WI38 (cell line): ENCODE measurements around the gene TRAPPC3L.
"Not testable (repeated sequence)": the region's sequence is repeated elsewhere in the genome, so short reads cannot be mapped to it uniquely, and the experiment has no call there.

Experiments
- H3K4me3 ChIP-seq: 2 replicates; pipeline ENCODE4 v1.5.1; 2011; ENCODE audit warnings: low read depth, mild to moderate bottlenecking, control low read depth, low read length
- CTCF ChIP-seq: IDR thresholded peaks from 2 replicates; pipeline ENCODE4 v1.5.1; 2012; ENCODE audit warnings: low read depth, mild to moderate bottlenecking, control low read depth, low read length

The TRAPPC3L gene

DNA sequence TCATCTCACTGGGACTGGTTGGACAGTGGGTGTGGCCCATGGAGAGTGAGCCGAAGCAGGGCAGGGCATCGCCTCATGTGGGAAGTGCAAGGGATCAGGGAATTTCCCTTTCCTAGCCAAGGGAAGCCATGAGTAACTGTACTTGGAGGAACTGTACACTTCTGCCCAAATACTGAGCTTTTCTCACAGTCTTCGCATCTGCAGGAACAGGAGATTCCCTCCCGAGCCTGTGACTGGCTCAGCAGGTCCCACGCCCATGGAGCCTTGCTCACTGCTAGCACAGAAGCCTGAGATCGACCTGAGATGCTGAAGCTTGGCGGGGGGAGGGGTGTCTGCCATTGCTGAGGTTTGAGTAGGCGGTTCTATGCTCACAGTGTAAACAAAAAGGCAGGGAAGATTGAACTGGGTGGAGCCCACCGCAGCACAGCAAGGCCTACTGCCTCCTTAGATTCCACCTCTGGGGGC lies 44.5 kb downstream of the TRAPPC3L start:
- H3K4me3 ChIP-seq: no peak overlapping the region
- no peak for TF ChIP-seq CTCF

DNA sequence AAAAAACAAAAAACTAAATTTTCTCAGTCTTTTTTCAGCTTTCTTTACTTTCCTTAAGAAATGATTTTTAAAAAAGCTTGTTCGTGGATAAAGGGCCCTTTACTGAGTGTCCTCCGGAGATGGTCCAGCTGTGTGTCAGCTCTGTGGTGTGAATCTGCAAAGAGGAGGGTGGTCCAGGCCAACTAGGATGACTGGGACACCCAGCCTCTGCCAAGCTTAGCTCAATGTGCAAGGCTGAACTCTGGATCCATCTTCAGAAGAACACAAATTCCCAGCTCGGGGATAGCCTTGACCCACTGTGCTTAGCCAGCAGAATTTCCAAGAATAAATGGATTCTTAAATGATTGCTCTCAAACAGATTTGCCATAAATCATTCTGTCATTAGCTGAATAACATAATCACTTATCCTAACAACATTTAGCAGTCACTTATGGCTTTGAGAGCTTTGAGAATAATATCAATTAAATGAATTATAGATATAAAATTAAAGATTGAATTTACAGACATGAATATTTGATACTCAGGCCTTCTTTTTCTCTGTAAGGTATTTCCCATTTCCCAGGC lies 48.3 kb downstream of the TRAPPC3L start:
- no peak for TF ChIP-seq CTCF
- no peak overlapping the region for H3K4me3 ChIP-seq

DNA sequence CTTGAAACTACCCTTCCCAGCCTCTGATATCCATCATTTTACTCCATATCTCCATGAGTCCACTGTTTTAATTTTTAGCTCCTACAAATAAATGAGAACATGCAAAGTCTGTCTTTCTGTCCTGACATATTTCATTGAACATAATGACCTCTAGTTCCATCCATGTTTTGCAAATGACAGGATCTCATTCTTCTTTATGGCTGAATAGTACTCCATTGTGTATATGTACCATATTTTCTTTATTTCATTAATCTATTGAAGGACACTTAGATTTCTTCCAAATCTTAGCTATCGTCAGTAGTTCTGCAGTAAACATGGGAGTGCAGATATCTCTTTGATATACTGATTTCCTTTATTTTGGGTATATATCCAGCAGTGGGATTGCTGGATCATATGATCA lies 50.3 kb downstream of the TRAPPC3L start:
- not testable (repeated sequence) for H3K4me3 ChIP-seq

- no peak for TF ChIP-seq CTCF
- no peak overlapping the region for H3K4me3 ChIP-seq
These were observed 53.0 kb downstream of the TRAPPC3L start for GRCh38 chr6:116492331-116493067.

- TF ChIP-seq CTCF: no peak
- no peak overlapping the region for H3K4me3 ChIP-seq
These were observed 53.7 kb downstream of the TRAPPC3L start for GRCh38 chr6:116491610-116492330.

- TF ChIP-seq CTCF: no peak
- H3K4me3 ChIP-seq: no peak overlapping the region
These were observed 59.8 kb downstream of the TRAPPC3L start for GRCh38 chr6:116485559-116486184.

DNA sequence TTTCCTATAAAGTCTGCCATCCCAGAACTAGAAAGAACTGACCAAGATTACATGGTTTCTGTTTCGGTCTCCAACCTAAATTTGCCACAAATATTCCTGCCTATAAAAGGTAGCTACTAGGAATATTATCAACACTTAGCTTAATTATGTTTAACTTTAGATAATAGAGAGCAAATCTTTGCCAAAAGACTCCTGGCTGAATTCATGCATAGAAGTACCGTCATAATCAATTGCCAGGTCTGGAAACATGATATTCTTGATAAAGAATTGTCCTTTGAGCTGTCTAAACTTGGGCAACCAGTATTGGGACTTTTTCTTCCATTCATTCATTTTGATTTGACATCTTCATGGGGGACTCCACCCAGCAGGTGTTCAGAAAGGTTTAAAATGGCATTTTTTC lies 61.9 kb downstream of the TRAPPC3L start:
- no peak overlapping the region for H3K4me3 ChIP-seq
- no peak for TF ChIP-seq CTCF
